Endothelial cell of umbilical vein (primary cell): Measurements from ENCODE around the gene CXCR6. TPM values are rescaled to one million over a fixed set of nuclear protein-coding genes. Genes with fewer than 3 reads are reported as not detected.

Experiments used
- BruUV-seq: library from RNA; stranded (reverse); fragments of 400-500 nt; replicated peaks from 2 replicates; lab custom pipeline; 2021; lab: Mats Ljungman, UMichigan
- CTCF ChIA-PET: fragments of 300-600, 350-600 bp; sonication (Branson Sonifier 250); formaldehyde crosslinking; loops from one replicate; lab custom pipeline; 2021; ENCODE audit warnings: antibody characterized with exemption, inconsistent platforms; lab: Charles Lee
- POLR2A ChIA-PET: fragments of 300-600, 350-600 bp; sonication (Branson Sonifier 250); formaldehyde crosslinking; loops from one replicate; lab custom pipeline; 2021; ENCODE audit warnings: antibody characterized with exemption, inconsistent platforms; lab: Charles Lee
- DNase-seq: peaks from one replicate; pipeline ENCODE4 v3.0.0-alpha.2; 2011; ENCODE audit warnings: low read depth, low spot score
- FAIRE-seq: peaks from 2 replicates; lab custom pipeline; 2011; peaks lifted over from hg19 to GRCh38; lab: Jason Lieb, UNC
- H2AFZ ChIP-seq: 2 replicates; pipeline ENCODE4 v1.6.0; 2012; ENCODE audit warnings: low read depth, low read length, control low read depth, inconsistent platforms
- H3K27ac ChIP-seq: 2 replicates; pipeline ENCODE4 v1.5.1; 2011; ENCODE audit warnings: low read depth, mild to moderate bottlenecking, control low read depth, low read length, moderate library complexity; ENCODE audit not compliant: insufficient read depth
- H3K27me3 ChIP-seq, 2 experiments: 2 replicates each; pipeline versions ENCODE4 v1.6.0 to v1.6.1; 2011; ENCODE audit warnings: low read length in 2 of 2, mixed read lengths in 1 of 2; ENCODE audit not compliant: control insufficient read depth in 2 of 2, insufficient read depth in 2 of 2
- H3K36me3 ChIP-seq, 2 experiments: 2 replicates in 1 of 2; 3 replicates in 1 of 2; pipeline ENCODE4 v1.5.1; 2011; ENCODE audit warnings: low read length in 2 of 2, mild to moderate bottlenecking in 1 of 2, moderate library complexity in 1 of 2; ENCODE audit not compliant: control insufficient read depth in 2 of 2, insufficient read depth in 2 of 2; ENCODE audit errors: extremely low read depth in 1 of 2
- H3K4me1 ChIP-seq: 3 replicates; pipeline ENCODE4 v1.5.1; 2011; ENCODE audit warnings: mild to moderate bottlenecking, low read length; ENCODE audit not compliant: control insufficient read depth, insufficient read depth; ENCODE audit errors: extremely low read depth
- H3K4me2 ChIP-seq: 2 replicates; pipeline ENCODE4 v1.6.1; 2011; ENCODE audit warnings: low read length, control low read depth, mixed read lengths; ENCODE audit not compliant: insufficient read depth
- H3K4me3 ChIP-seq, 3 experiments: fragments of 200-600 bp in 1 of 3; sonication (generic), shearing (Covaris generic) in 1 of 3; replicated peaks in 1 of 3; 2 replicates each; pipeline ENCODE4 v1.5.1; 2011 to 2016; ENCODE audit warnings: control low read depth in 3 of 3, low read length in 3 of 3, mild to moderate bottlenecking in 2 of 3, inconsistent platforms in 1 of 3, low read depth in 1 of 3, moderate library complexity in 1 of 3; ENCODE audit not compliant: insufficient read depth in 1 of 3
- H3K79me2 ChIP-seq: 2 replicates; pipeline ENCODE4 v1.6.0; 2012; ENCODE audit warnings: low read length, inconsistent platforms; ENCODE audit not compliant: control insufficient read depth, insufficient read depth
- H3K9ac ChIP-seq: replicated peaks from 2 replicates; pipeline ENCODE3; 2011; ENCODE audit warnings: low read length, control low read depth; ENCODE audit not compliant: insufficient read depth; ENCODE audit errors: extremely low read depth
- H3K9me1 ChIP-seq: replicated peaks from 3 replicates; pipeline ENCODE4 v1.6.0; 2011; ENCODE audit warnings: mild to moderate bottlenecking, low read length; ENCODE audit not compliant: control insufficient read depth, insufficient read depth; ENCODE audit errors: extremely low read depth
- H3K9me3 ChIP-seq: replicated peaks from 2 replicates; pipeline ENCODE4 v1.5.1; 2012; ENCODE audit warnings: low read length, inconsistent platforms; ENCODE audit not compliant: control insufficient read depth, insufficient read depth
- H4K20me1 ChIP-seq: replicated peaks from 2 replicates; pipeline ENCODE3; 2011; ENCODE audit warnings: mild to moderate bottlenecking, low read length; ENCODE audit not compliant: control insufficient read depth, insufficient read depth; ENCODE audit errors: extremely low read depth
- EZH2 ChIP-seq: IDR thresholded peaks from 2 replicates; pipeline ENCODE4 v1.6.1; 2012; ENCODE audit warnings: borderline replicate concordance, low read depth, mild to moderate bottlenecking, moderate library complexity, low read length, inconsistent platforms; ENCODE audit not compliant: severe bottlenecking
- FOS ChIP-seq: IDR thresholded peaks from 2 replicates; pipeline ENCODE4 v1.6.1; 2011; ENCODE audit warnings: mild to moderate bottlenecking, low read length, moderate library complexity, borderline replicate concordance; ENCODE audit not compliant: insufficient read depth
- GATA2 ChIP-seq: IDR thresholded peaks from 2 replicates; pipeline ENCODE4 v1.7.0; 2011; ENCODE audit warnings: low read depth, mild to moderate bottlenecking, moderate library complexity, mixed read lengths, low read length; ENCODE audit not compliant: insufficient read length, insufficient read depth
- JUN ChIP-seq: IDR thresholded peaks from 2 replicates; pipeline ENCODE4 v1.6.1; 2011; ENCODE audit warnings: borderline replicate concordance, low read depth; ENCODE audit not compliant: insufficient read length, insufficient read depth
- MYC ChIP-seq: IDR thresholded peaks from one replicate; pipeline ENCODE4 v1.6.1; 2011; ENCODE audit warnings: mild to moderate bottlenecking, low read depth, low read length
- POLR2A ChIP-seq: IDR thresholded peaks from 2 replicates; pipeline ENCODE4 v1.6.1; 2012; ENCODE audit warnings: low read depth, mild to moderate bottlenecking, control low read depth, low read length
- POLR2AphosphoS5 ChIP-seq: IDR thresholded peaks from 2 replicates; pipeline ENCODE4 v1.6.1; 2012; ENCODE audit warnings: low read depth, mild to moderate bottlenecking, control low read depth, low read length, moderate library complexity; ENCODE audit not compliant: insufficient read depth
- dilution Hi-C: fragments of 300-500 bp; cut with MboI; formaldehyde crosslinking; loops from one replicate; pipeline ENCODE4 v1.15.0; 2019; ENCODE audit warnings: low sequenced_read_pairs; ENCODE audit not compliant: extremely low pct_ligation_motif_present
- intact Hi-C: fragments of 100-400 bp; cut with micrococcal nuclease; formaldehyde crosslinking; loops from one replicate; pipeline ENCODE4 v1.10.0; 2022
- polyA plus RNA-seq, 4 experiments: library from polyadenylated mRNA; depleted of rRNA in 3 of 4; stranded (reverse) in 3 of 4; unstranded in 1 of 4; fragments of >200 nt; gene quantifications; 2 replicates each; pipeline versions ENCODE4 v1.2.1 to v1.2.3, GENCODE V29; 2011 to 2012; ENCODE audit warnings: missing spikeins in 1 of 4
- total RNA-seq: library from RNA; stranded (reverse); gene quantifications from 2 replicates; pipeline ENCODE4 v1.2.3, GENCODE V29; 2021
- TF ChIP-seq, protein P1 (sequence below): IDR thresholded peaks from 2 replicates; pipeline ENCODE4 v1.6.1; 2011; ENCODE audit not compliant: insufficient read depth, insufficient read length
- TF ChIP-seq, protein P2 (sequence below), 2 donors: IDR thresholded peaks; 1 replicate in 1 of 2; 2 replicates in 1 of 2; pipeline ENCODE4 v1.5.1; 2011; ENCODE audit warnings: low read length in 2 of 2, mild to moderate bottlenecking in 2 of 2, moderate library complexity in 2 of 2, control low read depth in 1 of 2, inconsistent platforms in 1 of 2, low read depth in 1 of 2; ENCODE audit not compliant: insufficient read depth in 1 of 2; ENCODE audit errors: extremely low read depth in 1 of 2

Gene CXCR6
- total and polyA plus RNA-seq, 2 donors (not counting 3 experiments of a cell fraction or from before 2014, with no cell fraction given): not detected

DNA sequence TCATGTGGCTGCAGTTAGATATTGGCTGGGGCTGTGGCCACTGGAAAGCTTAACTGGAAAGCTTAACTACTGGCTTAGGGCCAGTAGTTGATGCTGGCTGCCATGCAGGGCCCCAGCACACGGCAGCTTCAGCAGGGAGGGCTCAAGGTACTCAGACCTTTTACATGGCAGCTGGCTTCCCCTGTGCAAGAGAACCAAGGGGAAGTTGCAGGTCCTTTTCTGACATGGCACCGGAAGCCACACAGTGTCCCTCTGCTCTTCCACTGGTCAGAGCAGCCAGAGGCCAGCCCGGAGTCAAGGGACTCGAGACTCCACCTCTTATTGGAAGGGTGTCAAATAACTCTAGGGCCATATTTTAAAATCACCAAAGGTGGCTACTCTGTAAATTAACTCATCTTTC is 32.4 kb upstream of the CXCR6 start:
- no peak for DNase-seq
- no peaks in the 10 kb centered on the region for H3K4me1 ChIP-seq
- intact Hi-C loops (no loop called here), dilution Hi-C loops (no loop called here)
- CTCF ChIA-PET: interaction anchor here (0.6 to 1.0 kb wide), 2 partner anchors 28 to 150 kb away, joined by 3 read pairs; no protein-coding TSS in a partner anchor
- FAIRE-seq: no peak
- H3K27me3 ChIP-seq: no peaks in the 10 kb centered on the region
- H3K4me2 ChIP-seq: no peak overlapping the region
- POLR2A ChIA-PET: no interaction called here
- no peaks in the 10 kb centered on the region for H3K9me3 ChIP-seq
- H3K9ac ChIP-seq: no peak overlapping the region
- BruUV-seq: no TSS peak
- TF ChIP-seq JUN (no peak), GATA2 (no peak), EZH2 (no peak), FOS (no peak), MYC (no peak)
- TF ChIP-seq, protein P1, sequence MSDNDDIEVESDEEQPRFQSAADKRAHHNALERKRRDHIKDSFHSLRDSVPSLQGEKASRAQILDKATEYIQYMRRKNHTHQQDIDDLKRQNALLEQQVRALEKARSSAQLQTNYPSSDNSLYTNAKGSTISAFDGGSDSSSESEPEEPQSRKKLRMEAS: no peak
- no peak overlapping the region for H2AFZ ChIP-seq
- H3K36me3 ChIP-seq: no peaks in the 10 kb centered on the region
- H3K4me3 ChIP-seq: no peak overlapping the region
- no peak overlapping the region for H3K27ac ChIP-seq
- H4K20me1 ChIP-seq: no peaks in the 10 kb centered on the region
- H3K9me1 ChIP-seq: no peaks in the 10 kb centered on the region
- no peaks in the 10 kb centered on the region for H3K79me2 ChIP-seq

DNA sequence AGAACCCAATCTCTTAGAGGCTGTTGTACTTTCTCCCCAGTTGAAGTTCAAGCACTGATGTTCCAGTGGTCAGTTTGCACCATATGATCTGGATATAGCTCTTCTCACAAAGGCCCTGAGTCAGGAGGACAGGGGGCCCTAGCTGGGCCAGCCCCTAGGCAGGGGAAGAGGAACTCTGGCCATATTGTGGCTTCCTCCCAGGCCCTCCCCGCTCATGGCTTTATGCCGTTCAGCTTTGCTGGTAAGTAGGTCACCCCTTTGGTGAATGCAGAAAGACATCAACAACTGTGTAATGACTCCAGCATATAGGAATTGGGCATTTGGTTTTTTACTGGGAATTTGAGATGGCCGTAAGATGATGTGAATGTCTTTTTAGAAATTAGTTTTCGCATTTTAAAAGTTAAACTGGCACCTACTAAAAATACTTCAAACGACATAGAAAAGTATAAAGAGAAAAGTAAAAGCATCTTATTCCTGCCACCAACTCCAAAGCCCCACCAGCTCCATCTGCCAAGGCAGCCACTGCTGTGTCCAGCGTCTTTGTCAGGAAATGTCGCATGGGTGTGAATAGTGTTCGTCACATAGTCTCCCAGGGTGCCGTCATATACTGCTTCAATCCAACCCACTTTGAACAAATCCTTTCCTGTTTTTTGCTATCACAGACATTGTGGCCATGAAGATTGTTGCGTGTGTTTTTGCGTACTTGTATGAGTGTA is 31.6 kb upstream of the CXCR6 start:
- POLR2A ChIA-PET: no interaction called here
- no TSS peak for BruUV-seq
- dilution Hi-C loops (no loop called here), intact Hi-C loops (no loop called here)
- TF ChIP-seq, protein P1: no peak
- no peak for TF ChIP-seq POLR2AphosphoS5
- TF ChIP-seq FOS: no peak
- TF ChIP-seq, protein P2, sequence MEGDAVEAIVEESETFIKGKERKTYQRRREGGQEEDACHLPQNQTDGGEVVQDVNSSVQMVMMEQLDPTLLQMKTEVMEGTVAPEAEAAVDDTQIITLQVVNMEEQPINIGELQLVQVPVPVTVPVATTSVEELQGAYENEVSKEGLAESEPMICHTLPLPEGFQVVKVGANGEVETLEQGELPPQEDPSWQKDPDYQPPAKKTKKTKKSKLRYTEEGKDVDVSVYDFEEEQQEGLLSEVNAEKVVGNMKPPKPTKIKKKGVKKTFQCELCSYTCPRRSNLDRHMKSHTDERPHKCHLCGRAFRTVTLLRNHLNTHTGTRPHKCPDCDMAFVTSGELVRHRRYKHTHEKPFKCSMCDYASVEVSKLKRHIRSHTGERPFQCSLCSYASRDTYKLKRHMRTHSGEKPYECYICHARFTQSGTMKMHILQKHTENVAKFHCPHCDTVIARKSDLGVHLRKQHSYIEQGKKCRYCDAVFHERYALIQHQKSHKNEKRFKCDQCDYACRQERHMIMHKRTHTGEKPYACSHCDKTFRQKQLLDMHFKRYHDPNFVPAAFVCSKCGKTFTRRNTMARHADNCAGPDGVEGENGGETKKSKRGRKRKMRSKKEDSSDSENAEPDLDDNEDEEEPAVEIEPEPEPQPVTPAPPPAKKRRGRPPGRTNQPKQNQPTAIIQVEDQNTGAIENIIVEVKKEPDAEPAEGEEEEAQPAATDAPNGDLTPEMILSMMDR (IDR thresholded peaks at IDR 0.05; ENCODE audit: extremely low read depth in 1 of 2, insufficient read depth in 1 of 2, low read depth in 1 of 2, low read length in 2 of 2): no peak
- TF ChIP-seq POLR2A: no peak
- TF ChIP-seq EZH2: no peak
- no peak for TF ChIP-seq MYC
- Histone ChIP-seq H3K36me3 (no peaks in the 10 kb centered on the region), H3K9ac (no peak overlapping the region), H4K20me1 (no peaks in the 10 kb centered on the region), H3K79me2 (no peaks in the 10 kb centered on the region), H3K9me1 (no peaks in the 10 kb centered on the region), H3K27me3 (no peaks in the 10 kb centered on the region), H2AFZ (no peak overlapping the region), H3K27ac (no peak overlapping the region), H3K4me3 (no peak overlapping the region), H3K4me2 (no peak overlapping the region), H3K4me1 (no peaks in the 10 kb centered on the region), H3K9me3 (no peaks in the 10 kb centered on the region)
- DNase-seq (no peak), FAIRE-seq (no peak)
- CTCF ChIA-PET: no interaction called here
